COLO668 (cell line): ENCODE results near the gene POLE4.

Source experiments
- DNase-seq: peaks from one replicate; lab custom pipeline; 2025; ENCODE audit not compliant: unreplicated experiment; lab: John Stamatoyannopoulos, UW

POLE4 gene

DNA sequence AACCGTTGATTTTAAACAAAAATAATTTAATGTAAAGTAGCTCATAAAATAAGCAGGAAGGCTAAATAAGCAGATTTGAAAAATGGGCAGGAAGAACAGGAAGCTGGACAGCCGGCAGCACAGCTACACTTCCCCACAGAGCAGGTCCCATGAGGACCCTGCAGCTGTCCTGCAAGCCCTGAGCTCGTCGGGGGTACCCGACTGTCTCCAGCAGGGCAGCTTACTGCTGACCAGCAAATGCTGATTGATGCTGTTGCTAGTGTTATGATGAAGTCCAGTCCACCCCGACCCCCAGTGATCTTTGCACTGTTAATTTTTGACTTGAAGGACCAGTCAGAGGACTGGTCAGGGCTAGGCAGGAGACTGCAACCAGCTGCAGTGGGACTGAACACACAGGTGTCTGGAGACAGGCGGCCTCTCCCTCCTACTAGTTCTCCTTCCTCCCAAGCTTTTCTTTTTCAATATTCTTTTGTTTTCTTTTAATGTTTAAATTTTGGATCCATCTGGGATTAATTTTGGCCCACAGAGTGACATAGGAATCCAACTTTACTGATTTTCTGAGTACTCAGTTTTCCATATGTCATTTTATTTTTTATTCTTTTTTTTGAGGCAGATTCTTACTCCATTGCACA is 27.7 kb downstream of the POLE4 start:
- no peak for DNase-seq

- DNase-seq, result no peak
These were observed 33.5 kb downstream of the POLE4 start for GRCh38 chr2:74991977-74992376.

DNA sequence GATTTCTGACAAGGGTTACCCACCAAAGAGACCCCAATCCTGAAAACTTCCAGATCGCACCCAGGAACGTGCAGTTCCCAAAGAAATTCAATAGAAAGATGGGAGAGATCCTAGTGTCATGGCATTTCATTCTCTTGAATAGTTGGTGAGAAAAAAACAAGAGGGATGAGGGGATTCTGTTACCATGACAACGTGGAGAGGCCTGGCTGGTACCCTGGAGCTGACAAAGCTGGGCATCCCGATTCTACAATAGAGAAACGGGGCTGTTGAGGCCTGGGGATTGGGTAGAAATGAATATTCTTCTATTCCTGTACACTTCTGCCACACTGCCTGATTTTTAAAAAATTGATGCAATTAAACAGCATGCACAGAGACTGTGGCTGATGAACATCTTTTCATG is 41.0 kb downstream of the POLE4 start:
- no peak for DNase-seq

GRCh38 chr2:75002007-75002406 is 43.6 kb downstream of the POLE4 start:
- DNase-seq, result no peak

DNA sequence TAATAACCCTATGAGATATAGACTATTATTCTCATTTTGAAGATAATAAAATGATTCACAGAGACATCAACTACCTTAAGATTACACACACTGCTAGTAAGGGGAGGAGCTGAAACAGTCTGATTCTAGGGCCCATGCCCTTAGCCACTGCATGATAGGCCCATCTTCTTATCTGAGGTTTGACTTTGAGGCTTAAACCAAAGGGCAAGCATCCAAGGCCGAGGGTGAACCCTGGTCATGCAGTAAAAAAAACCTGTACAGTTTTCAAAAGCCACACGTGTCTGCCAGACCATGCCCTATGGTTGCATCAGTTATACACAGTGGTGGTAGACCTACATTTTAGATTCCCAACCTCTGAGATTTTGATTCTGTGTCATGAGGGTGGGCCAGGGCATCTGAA is 44.8 kb downstream of the POLE4 start:
- DNase-seq, result no peak

DNA sequence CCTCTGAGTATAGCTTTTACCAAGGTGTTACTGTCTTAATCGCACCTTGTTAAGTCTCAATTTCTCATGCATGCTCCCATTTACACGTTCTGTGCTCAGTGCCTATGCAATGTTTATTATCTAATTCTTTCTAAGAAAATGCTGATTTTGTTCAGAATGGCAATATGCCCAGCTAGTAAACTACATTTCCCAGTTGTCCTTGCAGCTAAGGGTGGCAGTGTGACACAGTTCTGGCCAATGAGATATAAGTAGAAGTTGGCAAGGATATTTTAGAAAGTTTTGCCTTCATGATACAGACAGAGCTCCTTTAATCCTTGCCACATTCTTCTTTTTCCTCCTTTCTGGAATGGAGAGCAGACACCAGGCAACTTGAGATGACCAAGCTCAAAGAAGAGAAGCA is 45.3 kb downstream of the POLE4 start:
- DNase-seq, result no peak

- no peak for DNase-seq
These were observed 47.6 kb downstream of the POLE4 start for GRCh38 chr2:75006041-75006440.

GRCh38 chr2:75007061-75007460 is 48.6 kb downstream of the POLE4 start:
- no peak for DNase-seq

GRCh38 chr2:75007819-75008218 is 49.4 kb downstream of the POLE4 start:
- peak; percentile 20 for DNase-seq

- no peak for DNase-seq
These were observed 52.1 kb downstream of the POLE4 start for GRCh38 chr2:75010571-75010970.

GRCh38 chr2:75012080-75012479 is 53.6 kb downstream of the POLE4 start:
- no peak for DNase-seq

DNA sequence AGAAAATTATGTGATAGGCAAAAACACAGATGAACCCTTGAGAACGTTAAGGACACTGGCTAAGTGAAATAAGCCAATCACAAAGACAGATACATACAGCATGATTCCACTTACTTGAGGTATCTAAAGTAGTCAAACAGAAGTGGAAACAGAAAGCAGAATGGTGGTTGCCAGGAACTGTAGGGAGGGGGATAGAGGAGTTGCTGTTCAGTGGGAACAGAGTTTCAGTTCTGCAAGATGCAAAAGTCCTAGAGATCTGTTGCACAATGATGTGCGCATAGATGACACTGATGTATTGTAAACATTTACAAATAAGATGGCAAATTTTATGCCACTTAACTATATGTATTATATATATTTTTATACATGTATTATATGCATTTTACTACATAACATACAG is 59.7 kb downstream of the POLE4 start:
- DNase-seq, result no peak
